HepG2 (cell line): ENCODE results near the gene KIAA1755. TPM values are rescaled to one million over a fixed set of nuclear protein-coding genes. Genes with fewer than 3 reads are reported as not detected.

ENCODE experiments used
- CENPBD1 ChIP-seq: sonication (generic); formaldehyde crosslinking; IDR thresholded peaks from 2 replicates; pipeline ENCODE4 v1.8.0; 2022; ENCODE audit warnings: missing genetic modification reagents, low read depth, mild to moderate bottlenecking, borderline replicate concordance
- LCORL ChIP-seq, 2 experiments: fragments of 450-650 bp in 1 of 2; sonication (generic) in 1 of 2; formaldehyde crosslinking in 1 of 2; IDR thresholded peaks; 2 replicates each; pipeline versions ENCODE4 v1.5.0 to v1.6.1; 2017 to 2020; ENCODE audit warnings: antibody characterized with exemption in 1 of 2, missing genetic modification reagents in 1 of 2
- MXI1 ChIP-seq: IDR thresholded peaks from 3 replicates; pipeline ENCODE4 v1.6.1; 2012; ENCODE audit warnings: low read depth, low read length, inconsistent platforms, borderline replicate concordance
- NBN ChIP-seq: fragments of 450-650 bp; conservative IDR thresholded peaks from 2 replicates; pipeline ENCODE4 v1.6.1; 2017
- PHB2 ChIP-seq: fragments of 450-650 bp; IDR thresholded peaks from 2 replicates; pipeline ENCODE4 v1.6.1; 2018; ENCODE audit not compliant: partially characterized antibody
- PLRG1 ChIP-seq: fragments of 450-650 bp; conservative IDR thresholded peaks from 2 replicates; pipeline ENCODE4 v1.6.1; 2016
- SKIL ChIP-seq: sonication (generic); formaldehyde crosslinking; IDR thresholded peaks from 2 replicates; pipeline ENCODE4 v1.8.0; 2022; ENCODE audit warnings: missing genetic modification reagents, mild to moderate bottlenecking, moderate library complexity, borderline replicate concordance
- SP1 ChIP-seq, 2 experiments: fragments of 450-650 bp in 1 of 2; sonication (generic) in 1 of 2; formaldehyde crosslinking in 1 of 2; IDR thresholded peaks; 2 replicates each; pipeline versions ENCODE4 v1.4.0 to v1.6.1; 2016 to 2020; ENCODE audit warnings: missing genetic modification reagents in 1 of 2
- ZFAT ChIP-seq: sonication (generic); formaldehyde crosslinking; conservative IDR thresholded peaks from 2 replicates; pipeline ENCODE4 v1.8.1; 2023; ENCODE audit warnings: missing genetic modification reagents, inconsistent platforms
- ZNF282 ChIP-seq: fragments of 450-650 bp; IDR thresholded peaks from 2 replicates; pipeline ENCODE4 v1.6.1; 2018; ENCODE audit not compliant: partially characterized antibody
- ZNF639 ChIP-seq: conservative IDR thresholded peaks from 2 replicates; pipeline ENCODE4 v1.6.1; 2018; ENCODE audit warnings: missing genetic modification reagents
- polyA plus RNA-seq, 8 experiments: library from polyadenylated mRNA; depleted of rRNA in 3 of 8; stranded (reverse) in 7 of 8; unstranded in 1 of 8; fragments of >200 nt; fragmentation: Illumina TruSeq in 4 of 8; extraction: Trizol in 4 of 8; gene quantifications; 2 replicates each; pipeline versions ENCODE4 v1.2.1 to v1.2.3, GENCODE V29; 2011 to 2016; ENCODE audit warnings: low read depth in 4 of 8, missing spikeins in 1 of 8, mixed read lengths in 1 of 8; ENCODE audit not compliant: insufficient read depth in 1 of 8
- total RNA-seq, 5 experiments: library from RNA; depleted of rRNA; stranded (reverse); fragments of >200 nt; fragmentation: Illumina TruSeq; extraction: Trizol; gene quantifications; 2 replicates each; pipeline ENCODE4 v1.2.3, GENCODE V29; 2016; ENCODE audit warnings: low read depth in 1 of 5
- TF ChIP-seq, protein P1 (sequence below): sonication (generic); formaldehyde crosslinking; IDR thresholded peaks from 2 replicates; pipeline ENCODE4 v1.4.0; 2020; ENCODE audit warnings: mild to moderate bottlenecking, low read depth, missing genetic modification reagents
- TF ChIP-seq, protein P2 (sequence below): sonication (generic); formaldehyde crosslinking; IDR thresholded peaks from 2 replicates; pipeline ENCODE4 v1.5.0; 2020; ENCODE audit warnings: mild to moderate bottlenecking, low read depth, missing genetic modification reagents, borderline replicate concordance

KIAA1755 gene
- total and polyA plus RNA-seq, 2 of the 13 experiments (the other 11 are each of a cell fraction or from before 2014, with no cell fraction given), result 0.04 TPM; not detected in 1

- TF ChIP-seq, protein P1, sequence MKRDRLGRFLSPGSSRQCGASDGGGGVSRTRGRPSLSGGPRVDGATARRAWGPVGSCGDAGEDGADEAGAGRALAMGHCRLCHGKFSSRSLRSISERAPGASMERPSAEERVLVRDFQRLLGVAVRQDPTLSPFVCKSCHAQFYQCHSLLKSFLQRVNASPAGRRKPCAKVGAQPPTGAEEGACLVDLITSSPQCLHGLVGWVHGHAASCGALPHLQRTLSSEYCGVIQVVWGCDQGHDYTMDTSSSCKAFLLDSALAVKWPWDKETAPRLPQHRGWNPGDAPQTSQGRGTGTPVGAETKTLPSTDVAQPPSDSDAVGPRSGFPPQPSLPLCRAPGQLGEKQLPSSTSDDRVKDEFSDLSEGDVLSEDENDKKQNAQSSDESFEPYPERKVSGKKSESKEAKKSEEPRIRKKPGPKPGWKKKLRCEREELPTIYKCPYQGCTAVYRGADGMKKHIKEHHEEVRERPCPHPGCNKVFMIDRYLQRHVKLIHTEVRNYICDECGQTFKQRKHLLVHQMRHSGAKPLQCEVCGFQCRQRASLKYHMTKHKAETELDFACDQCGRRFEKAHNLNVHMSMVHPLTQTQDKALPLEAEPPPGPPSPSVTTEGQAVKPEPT (CRISPR knock-in tag), result no peak
- TF ChIP-seq, protein P2, sequence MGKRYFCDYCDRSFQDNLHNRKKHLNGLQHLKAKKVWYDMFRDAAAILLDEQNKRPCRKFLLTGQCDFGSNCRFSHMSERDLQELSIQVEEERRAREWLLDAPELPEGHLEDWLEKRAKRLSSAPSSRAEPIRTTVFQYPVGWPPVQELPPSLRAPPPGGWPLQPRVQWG (CRISPR knock-in tag), result no peak
- TF ChIP-seq LCORL (IDR thresholded peaks at IDR 0.05) (peak; percentile 57; the same call in 1 of the 2 replicates), LCORL (CRISPR knock-in tag; IDR thresholded peaks at IDR 0.05) (no peak), NBN (0 out of 2 replicates have a peak, but pooled peaks have one; percentile 69), PHB2 (peak; percentile 70), ZFAT (CRISPR knock-in tag) (no peak), SP1 (IDR thresholded peaks at IDR 0.05) (peak; percentile 50; the same call in 1 of the 2 replicates), SP1 (CRISPR knock-in tag; IDR thresholded peaks at IDR 0.05) (no peak), CENPBD1 (CRISPR knock-in tag) (no peak), ZNF639 (no peak), MXI1 (no peak), ZNF282 (peak; percentile 53), PLRG1 (peak; percentile 91; the same call in 1 of the 2 replicates), SKIL (no peak)
- TF ChIP-seq, all 625 proteins: peak for 15
These were observed 23.2 kb downstream of the KIAA1755 start (continued) for GRCh38 chr20:38237381-38237780.
